PFSK-1 (cell line): ENCODE measurements around the gene PANK4.

Experiments
- FOXP2 ChIP-seq: optimal IDR thresholded peaks from 2 replicates; pipeline ENCODE3; 2011; ENCODE audit warnings: borderline replicate concordance, control low read depth, inconsistent platforms; ENCODE audit not compliant: insufficient read depth; ENCODE audit errors: extremely low read length, extremely low read depth
- POLR2AphosphoS5 ChIP-seq: IDR thresholded peaks from 2 replicates; pipeline ENCODE4 v1.6.1; 2012; ENCODE audit warnings: low read depth, mild to moderate bottlenecking, control low read depth, low read length, moderate library complexity
- REST ChIP-seq, 2 experiments: IDR thresholded peaks; 2 replicates each; pipeline versions ENCODE4 v1.6.1 to v1.8.0; 2011 to 2012; ENCODE audit warnings: low read depth in 2 of 2, low read length in 2 of 2, control low read depth in 1 of 2, inconsistent platforms in 1 of 2, mild to moderate bottlenecking in 1 of 2, moderate library complexity in 1 of 2; ENCODE audit not compliant: insufficient read depth in 1 of 2
- SIN3A ChIP-seq: IDR thresholded peaks from 2 replicates; pipeline ENCODE4 v1.6.1; 2012; ENCODE audit warnings: mild to moderate bottlenecking, low read length, moderate library complexity, borderline replicate concordance; ENCODE audit not compliant: insufficient read depth
- TAF1 ChIP-seq: IDR thresholded peaks from 2 replicates; pipeline ENCODE4 v1.6.1; 2012; ENCODE audit warnings: low read length, control low read depth, borderline replicate concordance; ENCODE audit not compliant: insufficient read depth

Gene PANK4

DNA sequence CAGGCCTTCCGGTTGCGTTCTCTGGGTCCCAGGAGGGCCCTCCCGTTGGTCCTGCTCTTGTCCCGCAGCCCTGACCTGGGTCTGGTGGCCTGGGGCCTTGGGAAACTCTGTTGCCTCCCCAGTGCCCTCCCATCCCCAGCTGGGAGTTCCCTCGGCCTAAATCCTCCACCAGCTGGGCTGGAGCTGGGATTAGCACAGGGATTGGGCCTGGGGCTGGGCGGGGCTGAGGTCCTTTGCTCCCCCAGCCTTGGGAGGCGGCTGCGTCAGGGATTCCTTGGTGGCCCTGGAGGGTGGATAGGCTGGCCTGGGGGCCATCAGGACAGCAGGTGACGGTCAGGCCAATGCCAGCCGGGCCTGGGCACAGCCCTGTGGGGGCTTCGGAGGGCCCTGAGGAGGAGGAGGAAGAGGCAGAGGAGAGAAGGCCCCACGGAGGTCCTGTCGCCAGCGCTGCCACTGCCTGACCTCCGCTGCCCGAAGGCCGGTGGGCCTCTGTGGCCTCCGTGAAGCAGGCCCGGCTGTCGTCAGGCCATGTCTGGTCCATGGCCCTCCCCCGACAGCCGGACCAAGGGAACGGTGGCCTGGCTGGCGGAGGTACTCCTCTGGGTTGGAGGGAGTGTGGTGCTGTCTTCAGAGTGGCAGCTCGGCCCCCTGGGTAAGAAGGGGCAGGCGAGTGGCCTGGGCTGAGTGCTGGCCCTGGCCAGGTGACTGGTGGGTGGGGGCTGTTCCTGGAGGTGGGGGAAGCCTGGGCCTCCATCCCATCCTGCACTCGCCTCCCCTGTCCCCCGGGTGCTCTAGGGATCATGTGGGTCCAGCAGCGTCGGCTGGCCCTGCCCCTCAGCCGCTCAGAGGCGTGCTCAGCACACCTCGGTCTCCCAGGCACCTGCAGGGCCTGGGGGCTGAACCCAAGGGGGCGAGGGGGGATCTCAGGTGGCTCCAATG, 50.1 kb downstream of the PANK4 start, which contains the start of gene PLCH2:
PLCH2 (plus strand) TSS at position 229 of the 939 bp plus-strand sequence; CDS start at position 529, 300 bp downstream.
- TF ChIP-seq TAF1 (no peak), POLR2AphosphoS5 (no peak), REST (IDR thresholded peaks at IDR 0.05; ENCODE audit: insufficient read depth in 1 of 2, low read depth in 2 of 2, low read length in 2 of 2) (no peak), FOXP2 (no peak), SIN3A (no peak)

GRCh38 chr1:2475571-2475970, 50.8 kb downstream of the PANK4 start:
- TF ChIP-seq POLR2AphosphoS5 (no peak), SIN3A (no peak), TAF1 (no peak), FOXP2 (no peak), REST (IDR thresholded peaks at IDR 0.05; ENCODE audit: insufficient read depth in 1 of 2, low read depth in 2 of 2, low read length in 2 of 2) (no peak)

DNA sequence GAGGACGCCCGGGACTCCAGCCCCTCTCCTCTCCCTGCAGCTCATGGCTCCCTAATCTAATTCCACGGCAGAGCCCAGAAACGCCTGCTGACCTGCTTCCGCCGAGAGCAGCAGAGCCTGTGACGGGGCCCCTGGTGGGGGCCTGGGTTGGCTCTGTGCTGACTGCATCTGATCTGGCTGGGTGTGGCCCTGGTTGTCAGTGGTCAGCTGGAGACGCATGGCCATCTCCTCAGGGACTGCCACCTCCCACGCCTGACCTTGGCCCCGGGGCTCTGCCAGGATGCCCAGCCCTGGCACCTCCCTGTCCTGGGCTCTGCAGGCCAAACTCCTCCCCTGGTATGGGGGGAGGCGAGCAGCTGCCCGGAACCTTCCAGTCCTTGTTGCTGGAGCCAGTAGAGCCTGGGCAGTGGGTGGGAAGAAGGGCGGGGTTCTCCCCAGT, 51.4 kb downstream of the PANK4 start:
- TF ChIP-seq TAF1 (no peak), REST (IDR thresholded peaks at IDR 0.05; ENCODE audit: insufficient read depth in 1 of 2, low read depth in 2 of 2, low read length in 2 of 2) (no peak), POLR2AphosphoS5 (no peak), FOXP2 (no peak)

DNA sequence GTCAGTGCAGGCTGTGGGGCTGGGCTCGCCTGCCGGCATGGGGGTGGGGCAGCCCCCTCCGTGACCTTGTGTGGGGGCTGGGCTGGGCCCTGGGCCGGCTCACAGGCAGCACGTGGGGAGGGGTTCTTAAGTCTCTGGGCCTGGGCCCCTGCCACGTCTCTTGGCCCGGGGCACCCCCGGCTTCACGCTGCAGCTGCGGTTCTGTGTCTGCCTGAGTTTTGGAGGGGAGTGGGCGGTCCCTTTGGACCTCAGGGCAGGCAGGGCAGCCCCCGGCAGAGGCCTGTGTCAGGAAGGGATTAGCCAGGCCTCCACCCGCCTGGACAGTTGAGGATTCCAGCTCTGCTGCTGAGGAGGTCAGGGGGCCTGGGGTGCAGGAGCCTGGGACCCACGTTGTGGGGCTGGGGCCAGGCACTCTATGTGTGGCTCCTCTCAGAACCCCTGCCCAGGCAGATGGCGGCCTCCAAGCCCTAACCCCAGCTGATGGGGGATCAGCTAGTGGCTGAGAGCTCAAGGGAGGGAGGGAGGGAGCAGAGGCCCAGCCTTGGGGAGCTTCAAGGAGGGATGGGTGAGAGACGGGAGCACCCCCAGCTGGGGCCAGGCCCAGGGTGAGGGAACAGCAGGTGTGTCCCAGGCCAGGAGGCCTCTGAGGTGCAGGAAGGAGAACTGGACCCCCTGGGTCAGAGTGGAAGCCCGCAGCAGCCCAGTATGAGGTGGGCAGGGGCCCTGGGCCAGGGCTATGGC, 52.1 kb downstream of the PANK4 start:
- no peak for TF ChIP-seq POLR2AphosphoS5
- no peak for TF ChIP-seq SIN3A
- TF ChIP-seq REST (IDR thresholded peaks at IDR 0.05; ENCODE audit: insufficient read depth in 1 of 2, low read depth in 2 of 2, low read length in 2 of 2), result no peak
- no peak for TF ChIP-seq TAF1
- no peak for TF ChIP-seq FOXP2
